ENCODE measurements around the gene AIF1. TPM values are rescaled to one million over a fixed set of nuclear protein-coding genes. Genes with fewer than 3 reads are reported as not detected.
"Not testable (repeated sequence)": the region's sequence is repeated elsewhere in the genome, so short reads cannot be mapped to it uniquely, and the experiment has no call there.

Gene AIF1
- total and polyA plus RNA-seq, 9 donors: 4.5 to 82.4 (median 13.3) TPM

- H3K27ac ChIP-seq: no peak within 1 kb of the TSS
- intact Hi-C loops (cut with DNase I): no loop called here
- TF ChIP-seq POLR2A (IDR thresholded peaks at IDR 0.05) (no peak), EP300 (IDR thresholded peaks at IDR 0.05) (no peak), CTCF (IDR thresholded peaks at IDR 0.05) (no peak)
- no peaks in the 10 kb centered on the region for H3K36me3 ChIP-seq
- H3K4me3 ChIP-seq: no peak within 1 kb of the TSS
- H3K9me3 ChIP-seq: no peaks in the 10 kb centered on the region
- WGBS, 3 donors: 35 to 47% (median 35%) methylated on average over 1 of the region's 1 CpG
- DNase-seq: no peak
- no peaks in the 10 kb centered on the region for H3K27me3 ChIP-seq
- H3K4me1 ChIP-seq (ENCODE audit: insufficient read depth): peaks cover 2% of the 10 kb centered on the region
Measured at GRCh38 chr6:31586008-31586407, 29.0 kb upstream of the AIF1 start, which contains the start of gene LST1. Gene LST1 (plus strand): TSS chr6:31586277. CDS start chr6:31587300, 1,023 bp downstream.

DNA sequence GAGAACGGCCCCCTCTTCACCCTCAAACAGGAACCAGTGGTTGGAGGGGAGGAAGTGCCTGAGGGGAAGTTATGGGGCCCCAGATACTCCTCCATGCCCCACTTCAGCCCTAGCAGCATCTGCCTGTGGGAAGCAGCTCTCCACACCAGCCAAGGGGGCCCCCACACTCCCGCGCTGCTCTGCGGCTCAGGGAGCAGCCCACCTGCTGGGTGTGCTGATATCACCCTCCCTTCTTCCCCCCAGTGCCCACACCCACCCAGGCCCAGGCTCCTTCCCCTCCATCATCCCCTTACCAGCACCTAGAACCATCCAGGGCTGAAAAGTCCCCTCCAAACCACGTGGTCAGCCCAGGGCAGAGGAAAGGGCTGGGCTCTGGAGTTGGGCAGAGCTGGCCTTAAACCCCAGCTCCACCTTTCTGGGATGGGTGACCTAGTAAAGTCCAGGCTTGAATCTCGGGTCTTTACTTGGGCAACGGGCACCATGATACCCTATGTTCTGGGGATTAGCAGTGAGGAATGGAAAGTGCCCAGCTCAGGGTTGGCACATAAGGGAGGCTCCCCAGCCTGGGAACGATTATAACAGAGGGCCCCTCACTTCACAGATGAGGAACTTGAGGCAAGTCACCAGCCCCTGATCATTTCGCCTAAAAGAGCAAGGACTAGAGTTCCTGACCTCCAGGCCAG lies 28.3 kb upstream of the AIF1 start:
- Histone ChIP-seq H3K9me3 (no peaks in the 10 kb centered on the region), H3K27me3 (no peaks in the 10 kb centered on the region), H3K4me1 (ENCODE audit: insufficient read depth) (no peaks in the 10 kb centered on the region), H3K4me3 (no peak overlapping the region), H3K27ac (no peak overlapping the region), H3K36me3 (no peaks in the 10 kb centered on the region)
- WGBS, 3 donors: 38 to 58% (median 43%) methylated on average over 9 of the region's 9 CpGs
- TF ChIP-seq EP300 (IDR thresholded peaks at IDR 0.05): no peak
- TF ChIP-seq CTCF (IDR thresholded peaks at IDR 0.05): no peak
- no peak for TF ChIP-seq POLR2A (IDR thresholded peaks at IDR 0.05)
- intact Hi-C loops (cut with DNase I): no loop called here
- no peak for DNase-seq

- TF ChIP-seq EP300 (IDR thresholded peaks at IDR 0.05) (no peak), CTCF (IDR thresholded peaks at IDR 0.05) (no peak), POLR2A (IDR thresholded peaks at IDR 0.05) (no peak)
- H3K27ac ChIP-seq: no peak overlapping the region
- H3K4me1 ChIP-seq (ENCODE audit: insufficient read depth): no peaks in the 10 kb centered on the region
- intact Hi-C loops (cut with DNase I): no loop called here
- no peak overlapping the region for H3K4me3 ChIP-seq
- no peaks in the 10 kb centered on the region for H3K36me3 ChIP-seq
- H3K27me3 ChIP-seq: no peaks in the 10 kb centered on the region
- no peaks in the 10 kb centered on the region for H3K9me3 ChIP-seq
- DNase-seq: no peak
- 39 to 45% (median 43%) methylated on average over 12 of the region's 12 CpGs for WGBS, 3 donors
Measured at GRCh38 chr6:31587791-31588777, 26.9 kb upstream of the AIF1 start.

GRCh38 chr6:31588871-31589650 lies 26.0 kb upstream of the AIF1 start:
- Histone ChIP-seq H3K27ac (no peak overlapping the region), H3K27me3 (no peaks in the 10 kb centered on the region), H3K36me3 (no peaks in the 10 kb centered on the region), H3K4me1 (ENCODE audit: insufficient read depth) (no peaks in the 10 kb centered on the region), H3K4me3 (no peak overlapping the region), H3K9me3 (no peaks in the 10 kb centered on the region)
- 50 to 54% (median 53%) methylated on average over 9 of the region's 9 CpGs for WGBS, 3 donors
- TF ChIP-seq CTCF (IDR thresholded peaks at IDR 0.05) (no peak), EP300 (IDR thresholded peaks at IDR 0.05) (no peak), POLR2A (IDR thresholded peaks at IDR 0.05) (no peak)
- intact Hi-C loops (cut with DNase I): no loop called here
- DNase-seq: no peak

GRCh38 chr6:31590691-31591090 lies 24.3 kb upstream of the AIF1 start:
- DNase-seq; H3K4me3 ChIP-seq; H3K27me3 ChIP-seq; H3K4me1 ChIP-seq (ENCODE audit: insufficient read depth); intact Hi-C loops (cut with DNase I); H3K27ac ChIP-seq; H3K36me3 ChIP-seq; H3K9me3 ChIP-seq: not testable (repeated sequence)
- WGBS, 3 donors: 71 to 85% (median 83%) methylated on average over 5 of the region's 5 CpGs
